ENCODE measurements around the gene FNBP1. TPM values are rescaled to one million over a fixed set of nuclear protein-coding genes. Genes with fewer than 3 reads are reported as not detected.

FNBP1 gene
- total and polyA plus RNA-seq, 2 of the 8 experiments (the other 6 are each of a cell fraction or from before 2014, with no cell fraction given) = 7.2 to 40.9 TPM

DNA sequence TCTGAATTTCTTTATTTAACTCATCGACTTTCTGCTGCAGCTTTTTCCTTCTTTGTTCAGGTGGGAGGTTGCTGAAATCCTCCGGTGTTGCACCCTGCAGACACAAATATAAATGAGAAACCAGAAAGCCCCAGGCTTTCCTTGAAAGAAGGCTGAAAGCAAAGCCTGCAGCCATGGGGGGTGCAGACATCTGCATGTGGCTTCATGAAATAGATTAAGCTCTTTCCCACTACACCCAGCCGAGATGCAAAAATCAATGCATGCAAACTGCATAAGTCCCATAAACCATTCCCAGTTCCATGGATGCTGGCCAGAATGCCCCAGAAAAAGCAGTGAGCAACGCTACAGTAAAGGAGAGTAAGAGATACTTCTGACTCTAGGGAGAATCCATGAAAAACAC, 134.1 kb downstream of the FNBP1 start:
- H3K9me3 ChIP-seq (ENCODE audit: insufficient read depth in 2 of 2, low read depth in 1 of 2, low read length in 1 of 2) = no peaks in the 10 kb centered on the region
- no peak overlapping the region for H3K4ac ChIP-seq (replicated peaks; ENCODE audit: insufficient read length, low read depth, low read length)
- 53% methylated on average over 4 of the region's 4 CpGs; no CpG with 5 or more reads in 1 of the 2 experiments for WGBS, 2 experiments (ENCODE audit: extremely low coverage in 1 of 2, insufficient coverage in 1 of 2, insufficient read length in 1 of 2, insufficient replicate concordance in 2 of 2, low coverage in 1 of 2, low lambda C conversion rate in 2 of 2, missing lambda C conversion rate in 1 of 2)
- H3K79me1 ChIP-seq (ENCODE audit: low read depth, low read length) = no peaks in the 10 kb centered on the region
- no peak overlapping the region for H2AFZ ChIP-seq (ENCODE audit: low read length)
- H3K27me3 ChIP-seq (replicated peaks in 1 of 4; ENCODE audit: control insufficient read depth in 3 of 4, extremely low read depth in 1 of 4, insufficient read depth in 3 of 4, low read length in 3 of 4) = no peaks in the 10 kb centered on the region
- H2BK12ac ChIP-seq (ENCODE audit: low read depth, low read length) = no peak overlapping the region
- H3K23ac ChIP-seq (ENCODE audit: insufficient read length) = no peak overlapping the region
- no peak overlapping the region; a peak in 1 of 8 replicates for H3K4me3 ChIP-seq (ENCODE audit: extremely low read depth in 1 of 4, insufficient read depth in 2 of 4, low read depth in 3 of 4, low read length in 4 of 4)
- no peak overlapping the region for H2BK20ac ChIP-seq (ENCODE audit: low read length)
- no peak overlapping the region for H3K9ac ChIP-seq (replicated peaks in 1 of 4; ENCODE audit: extremely low read depth in 1 of 4, low read depth in 3 of 4, low read length in 3 of 4)
- peak overlapping the region; percentile 19 to 24; a peak in 2 of 4 replicates for H3K4me2 ChIP-seq (ENCODE audit: insufficient read depth in 1 of 2, low read depth in 2 of 2, low read length in 2 of 2)
- H3K18ac ChIP-seq (ENCODE audit: extremely low read depth, low read length) = no peak overlapping the region
- TF ChIP-seq SIN3A (conservative IDR thresholded peaks at IDR 0.05 in 1 of 2, IDR thresholded peaks at IDR 0.05 in 1 of 2; ENCODE audit: low read depth in 1 of 2, low read length in 2 of 2) (no peak), RNF2 (IDR thresholded peaks at IDR 0.05; ENCODE audit: borderline replicate concordance, low read depth, low read length, missing control alignments, poor library complexity, severe bottlenecking) (no peak), ATF2 (IDR thresholded peaks at IDR 0.05; ENCODE audit: low read length) (no peak)
- TF ChIP-seq, protein P1, sequence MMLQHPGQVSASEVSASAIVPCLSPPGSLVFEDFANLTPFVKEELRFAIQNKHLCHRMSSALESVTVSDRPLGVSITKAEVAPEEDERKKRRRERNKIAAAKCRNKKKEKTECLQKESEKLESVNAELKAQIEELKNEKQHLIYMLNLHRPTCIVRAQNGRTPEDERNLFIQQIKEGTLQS (IDR thresholded peaks at IDR 0.05; ENCODE audit: insufficient read depth, low read depth, low read length) = no peak
- no peak overlapping the region for H3K14ac ChIP-seq (ENCODE audit: insufficient read length)
- H3K4me1 ChIP-seq (replicated peaks in 1 of 4; ENCODE audit: control insufficient read depth in 3 of 4, insufficient read depth in 4 of 4, low read length in 3 of 4) = peaks cover 2 to 8% (median 6%) of the 10 kb centered on the region in 4 experiments; a peak in 4 of 7 replicates
- H3K56ac ChIP-seq (replicated peaks; ENCODE audit: insufficient read length, low read depth, low read length) = no peak overlapping the region
- no peak overlapping the region for H2BK120ac ChIP-seq (replicated peaks; ENCODE audit: low read depth, low read length)
- H4K91ac ChIP-seq (replicated peaks; ENCODE audit: insufficient read length, low read length) = no peak overlapping the region
- FAIRE-seq = no peak
- no peak overlapping the region for H4K8ac ChIP-seq (ENCODE audit: extremely low read depth, insufficient read depth, low read length)
- POLR2A ChIA-PET (ENCODE audit: partially characterized antibody) = interaction anchor here (0.5 to 0.6 kb wide), 3 partner anchors 82 to 106 kb away, joined by 3 read pairs; no protein-coding TSS in a partner anchor
- H2AK5ac ChIP-seq (ENCODE audit: low read depth, low read length) = no peak overlapping the region
- no peak overlapping the region for H2BK15ac ChIP-seq (ENCODE audit: low read length)
- DNase-seq (ENCODE audit: low read depth in 1 of 2, low spot score in 2 of 2) = no peak
- CTCF ChIA-PET (ENCODE audit: partially characterized antibody) = no interaction called here
- H4K20me1 ChIP-seq (replicated peaks in 1 of 2; ENCODE audit: control insufficient read depth in 1 of 2, insufficient read depth in 2 of 2, low read length in 2 of 2) = peaks cover 0 to 1% of the 10 kb centered on the region in 2 experiments
- no peaks in the 10 kb centered on the region for H3K79me2 ChIP-seq (ENCODE audit: control insufficient read depth in 1 of 2, insufficient read depth in 2 of 2, low read length in 2 of 2)
- no peaks in the 10 kb centered on the region for H3K23me2 ChIP-seq (ENCODE audit: low read depth, low read length)
- no peak overlapping the region for H4K5ac ChIP-seq (ENCODE audit: insufficient read length, low read depth, low read length)
- H2BK5ac ChIP-seq (ENCODE audit: low read depth, low read length) = 0 out of 2 replicates have a peak overlapping the region, but pooled peaks have one; percentile 16
- peaks cover 0 to 4% (median 0%) of the 10 kb centered on the region in 4 experiments; a peak in 1 of 8 replicates for H3K36me3 ChIP-seq (ENCODE audit: control insufficient read depth in 2 of 4, insufficient read depth in 4 of 4, low read length in 3 of 4)
- H3K27ac ChIP-seq (ENCODE audit: low read depth, low read length) = no peak overlapping the region
